ENCODE results near the gene AJAP1. TPM values are rescaled to one million over a fixed set of nuclear protein-coding genes. Genes with fewer than 3 reads are reported as not detected.

Gene AJAP1
- total and polyA plus RNA-seq, 2 of the 13 experiments (the other 11 are each of a cell fraction or from before 2014, with no cell fraction given): not detected

GRCh38 chr1:4733446-4734177 is 79.2 kb downstream of the AJAP1 start:
- Histone ChIP-seq H3K36me3 (replicated peaks in 1 of 2; ENCODE audit: control insufficient read depth in 1 of 2, insufficient read depth in 2 of 2, low read length in 2 of 2) (no peaks in the 10 kb centered on the region), H3K4me3 (replicated peaks in 1 of 3; ENCODE audit: insufficient read depth in 1 of 3, low read depth in 2 of 3, low read length in 3 of 3) (no peak overlapping the region), H3K9ac (ENCODE audit: insufficient read depth, low read depth, low read length) (no peak overlapping the region), H3K27me3 (ENCODE audit: control insufficient read depth in 1 of 2, insufficient read depth in 2 of 2, low read length in 2 of 2) (peaks cover 0 to 2% of the 10 kb centered on the region in 2 experiments; a peak in 3 of 5 replicates), H3K27ac (ENCODE audit: extremely low read length, insufficient read depth, low read length) (no peak overlapping the region), H3K4me1 (ENCODE audit: insufficient read depth, low read length) (no peaks in the 10 kb centered on the region), H3K9me3 (ENCODE audit: low read length) (no peaks in the 10 kb centered on the region), H3K4me2 (ENCODE audit: low read depth, low read length) (no peak overlapping the region), H3K79me2 (ENCODE audit: insufficient read depth, low read length) (no peaks in the 10 kb centered on the region), H4K20me1 (ENCODE audit: insufficient read depth, low read length) (no peaks in the 10 kb centered on the region), H2AFZ (ENCODE audit: low read length) (no peak overlapping the region)
- no peak for DNase-seq (ENCODE audit: low spot score)
- ChIA-PET POLR2A (no interaction called here), CTCF (ENCODE audit: low intra/inter-chr PET ratio, low total read pairs) (no interaction called here)
- TF ChIP-seq ZNF740 (CRISPR knock-in tag; IDR thresholded peaks at IDR 0.05) (no peak), SIX4 (CRISPR knock-in tag; IDR thresholded peaks at IDR 0.05) (no peak), FOXP4 (CRISPR knock-in tag; IDR thresholded peaks at IDR 0.05) (no peak), PCBP1 (IDR thresholded peaks at IDR 0.05; ENCODE audit: borderline replicate concordance, low read depth, low read length) (no peak), FOXO1 (CRISPR knock-in tag; IDR thresholded peaks at IDR 0.05) (no peak), KLF15 (CRISPR knock-in tag; IDR thresholded peaks at IDR 0.05; ENCODE audit: borderline replicate concordance) (no peak), KAT7 (CRISPR knock-in tag; IDR thresholded peaks at IDR 0.05; ENCODE audit: borderline replicate concordance) (no peak), ZNF781 (CRISPR knock-in tag; IDR thresholded peaks at IDR 0.05; ENCODE audit: borderline replicate concordance, not compliant biosample characterization) (no peak), RELA (CRISPR knock-in tag; IDR thresholded peaks at IDR 0.05) (no peak), DZIP1 (CRISPR knock-in tag; IDR thresholded peaks at IDR 0.05) (no peak), MYC (CRISPR knock-in tag; IDR thresholded peaks at IDR 0.05; ENCODE audit: borderline replicate concordance) (no peak), SALL2 (CRISPR knock-in tag; IDR thresholded peaks at IDR 0.05) (no peak), RAD21 (CRISPR knock-in tag; IDR thresholded peaks at IDR 0.05) (no peak), LBX2 (CRISPR knock-in tag; IDR thresholded peaks at IDR 0.05; ENCODE audit: borderline replicate concordance) (no peak), ZNF44 (CRISPR knock-in tag; IDR thresholded peaks at IDR 0.05) (no peak), ZNF839 (CRISPR knock-in tag; IDR thresholded peaks at IDR 0.05; ENCODE audit: borderline replicate concordance) (no peak), NFYB (CRISPR knock-in tag; IDR thresholded peaks at IDR 0.05) (no peak)
- in situ Hi-C loops (cut with HindIII; ENCODE audit: extremely low pct_ligation_motif_present, low pct_unique_long_range_greater_than_20kb): no loop called here
- BruUV-seq (replicated peaks): no TSS peak
- no peak for FAIRE-seq
- intact Hi-C loops (cut with micrococcal nuclease; ENCODE audit: unreplicated experiment): no loop called here
- no peak for ATAC-seq
- WGBS (ENCODE audit: low lambda C conversion rate): 70% methylated on average over 27 of the region's 27 CpGs
